ENCODE measurements around the gene GTF3C4.

The GTF3C4 gene

DNA sequence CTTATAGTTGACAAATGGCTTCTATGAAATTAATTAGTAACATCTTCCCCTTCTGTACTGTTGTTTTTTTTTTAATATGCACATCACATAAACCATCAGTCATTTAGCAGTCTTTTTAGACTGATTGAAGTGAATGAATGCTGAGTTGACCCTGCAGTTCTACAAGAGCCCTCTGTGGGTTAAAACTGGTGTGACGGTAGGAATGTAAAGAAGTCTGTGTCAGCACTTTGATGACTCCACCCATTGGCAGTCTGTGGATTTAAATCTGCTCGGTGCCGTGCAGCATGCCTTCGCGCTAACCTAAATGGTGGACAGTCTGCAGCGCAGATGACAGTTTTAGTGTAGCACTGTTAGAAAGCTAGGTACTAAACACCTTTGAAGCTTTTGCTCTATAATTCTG lies 3.1 kb downstream of the GTF3C4 start:
- peak; percentile 31 for DNase-seq
- H3K4me3 ChIP-seq (ENCODE audit: low read depth, low read length), result no peak overlapping the region

DNA sequence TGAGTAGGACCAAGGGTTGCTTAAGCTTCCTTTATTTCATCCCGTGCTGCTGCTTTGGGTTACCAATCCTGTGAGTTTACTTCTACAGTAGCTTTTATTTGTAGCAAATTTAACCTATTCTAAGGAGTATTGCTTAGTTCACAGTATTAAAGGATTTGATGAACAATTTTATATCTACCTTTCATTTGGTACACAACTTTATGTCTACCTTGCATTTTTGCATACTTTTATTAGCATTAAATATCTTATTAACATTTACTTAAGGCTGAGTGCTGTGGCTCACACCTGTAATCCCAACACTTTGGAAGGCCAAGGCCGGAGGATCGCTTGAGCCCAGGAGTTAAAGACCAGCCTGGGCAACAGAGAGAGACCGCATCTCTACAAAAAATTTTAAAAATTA lies 4.2 kb downstream of the GTF3C4 start:
- TF ChIP-seq, protein P1, sequence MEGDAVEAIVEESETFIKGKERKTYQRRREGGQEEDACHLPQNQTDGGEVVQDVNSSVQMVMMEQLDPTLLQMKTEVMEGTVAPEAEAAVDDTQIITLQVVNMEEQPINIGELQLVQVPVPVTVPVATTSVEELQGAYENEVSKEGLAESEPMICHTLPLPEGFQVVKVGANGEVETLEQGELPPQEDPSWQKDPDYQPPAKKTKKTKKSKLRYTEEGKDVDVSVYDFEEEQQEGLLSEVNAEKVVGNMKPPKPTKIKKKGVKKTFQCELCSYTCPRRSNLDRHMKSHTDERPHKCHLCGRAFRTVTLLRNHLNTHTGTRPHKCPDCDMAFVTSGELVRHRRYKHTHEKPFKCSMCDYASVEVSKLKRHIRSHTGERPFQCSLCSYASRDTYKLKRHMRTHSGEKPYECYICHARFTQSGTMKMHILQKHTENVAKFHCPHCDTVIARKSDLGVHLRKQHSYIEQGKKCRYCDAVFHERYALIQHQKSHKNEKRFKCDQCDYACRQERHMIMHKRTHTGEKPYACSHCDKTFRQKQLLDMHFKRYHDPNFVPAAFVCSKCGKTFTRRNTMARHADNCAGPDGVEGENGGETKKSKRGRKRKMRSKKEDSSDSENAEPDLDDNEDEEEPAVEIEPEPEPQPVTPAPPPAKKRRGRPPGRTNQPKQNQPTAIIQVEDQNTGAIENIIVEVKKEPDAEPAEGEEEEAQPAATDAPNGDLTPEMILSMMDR (IDR thresholded peaks at IDR 0.05; ENCODE audit: low read depth, low read length), result no peak
- H3K36me3 ChIP-seq, result peaks cover 57% of the 10 kb centered on the region
- H3K4me3 ChIP-seq (ENCODE audit: low read depth, low read length), result no peak overlapping the region
- H3K9me3 ChIP-seq (ENCODE audit: severe bottlenecking), result no peaks in the 10 kb centered on the region
- no peaks in the 10 kb centered on the region for H3K27me3 ChIP-seq (ENCODE audit: insufficient read depth, low read depth, severe bottlenecking)
- no peak overlapping the region for H3K27ac ChIP-seq
- no peak for DNase-seq

More for the DNA sequence above, 3.1 kb downstream of the GTF3C4 start:
- Histone ChIP-seq H3K36me3 (peaks cover 45% of the 10 kb centered on the region), H3K27me3 (ENCODE audit: insufficient read depth, low read depth, severe bottlenecking) (no peaks in the 10 kb centered on the region), H3K9me3 (ENCODE audit: severe bottlenecking) (no peaks in the 10 kb centered on the region), H3K27ac (no peak overlapping the region)
- TF ChIP-seq, protein P1 (IDR thresholded peaks at IDR 0.05; ENCODE audit: low read depth, low read length), result peak; percentile 34; the same call in 1 of the 2 replicates

DNA sequence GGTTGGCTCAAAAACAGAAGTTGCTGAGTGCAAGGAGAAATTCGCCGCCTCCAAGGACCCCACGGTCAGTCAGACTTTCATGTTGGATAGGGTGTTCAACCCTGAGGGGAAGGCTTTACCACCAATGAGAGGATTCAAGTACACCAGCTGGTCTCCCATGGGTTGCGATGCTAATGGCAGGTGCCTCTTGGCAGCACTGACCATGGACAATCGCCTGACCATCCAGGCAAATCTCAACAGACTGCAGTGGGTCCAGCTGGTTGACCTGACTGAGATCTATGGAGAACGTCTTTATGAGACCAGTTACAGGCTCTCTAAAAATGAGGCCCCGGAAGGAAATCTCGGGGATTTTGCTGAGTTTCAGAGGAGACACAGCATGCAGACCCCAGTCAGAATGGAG lies 7.7 kb downstream of the GTF3C4 start:
- Histone ChIP-seq H3K9me3 (ENCODE audit: severe bottlenecking) (no peaks in the 10 kb centered on the region), H3K27ac (no peak overlapping the region), H3K27me3 (ENCODE audit: insufficient read depth, low read depth, severe bottlenecking) (no peaks in the 10 kb centered on the region), H3K4me3 (ENCODE audit: low read depth, low read length) (no peak overlapping the region), H3K36me3 (peaks cover 65% of the 10 kb centered on the region)
- no peak for DNase-seq
- TF ChIP-seq, protein P1 (IDR thresholded peaks at IDR 0.05; ENCODE audit: low read depth, low read length), result no peak

DNA sequence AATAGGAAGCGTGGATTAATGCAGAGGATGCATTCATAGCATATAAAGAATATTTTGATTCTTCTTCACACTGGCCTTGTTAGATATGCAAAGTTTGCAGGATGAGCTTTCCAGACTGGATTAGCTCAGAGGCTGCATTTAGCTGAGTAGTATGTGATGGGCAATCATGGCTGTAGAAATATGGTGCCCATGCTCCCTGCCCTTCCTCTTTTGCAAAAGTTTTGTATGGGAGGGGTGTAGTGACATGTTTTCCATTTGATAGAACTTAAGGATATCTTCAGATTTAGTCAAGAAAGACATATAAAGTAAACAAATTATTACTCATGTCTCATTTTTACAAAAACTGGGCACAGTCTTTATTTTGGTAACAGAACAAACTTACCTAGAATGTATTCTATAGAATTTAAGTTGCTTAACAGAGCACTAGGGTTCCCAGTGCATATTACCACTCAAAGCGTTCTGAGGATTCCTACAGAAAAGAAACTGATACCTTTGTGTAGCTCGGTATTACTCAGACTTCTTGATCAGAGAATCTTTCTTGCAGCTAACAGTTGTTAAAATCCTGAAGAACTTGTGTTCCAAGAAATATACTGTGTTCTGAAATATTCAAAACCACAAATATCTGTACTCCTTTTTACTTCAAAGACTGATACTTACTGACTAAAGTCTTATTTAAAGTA lies 9.8 kb downstream of the GTF3C4 start:
- peaks cover 79% of the 10 kb centered on the region for H3K36me3 ChIP-seq
- TF ChIP-seq, protein P1 (IDR thresholded peaks at IDR 0.05; ENCODE audit: low read depth, low read length), result no peak

DNA sequence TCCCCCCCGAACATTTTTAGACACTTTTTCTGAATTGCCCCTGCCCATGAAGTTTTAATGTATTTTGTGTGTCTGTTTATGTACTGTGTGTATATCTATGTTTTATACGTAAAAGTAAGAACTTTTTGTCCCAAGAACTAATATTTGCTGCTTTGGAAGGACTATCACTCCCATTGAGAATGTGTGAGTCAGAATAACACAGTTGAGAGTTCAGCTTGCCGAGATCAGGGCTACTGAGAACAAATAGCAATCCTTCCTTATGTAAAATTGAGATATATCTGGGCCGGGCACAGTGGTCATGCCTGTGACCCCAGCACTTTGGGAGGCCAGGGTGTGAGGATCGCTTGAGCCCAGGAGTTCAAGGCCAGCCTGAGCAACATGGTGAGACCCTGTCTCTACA lies 11.3 kb downstream of the GTF3C4 start:
- TF ChIP-seq, protein P1 (IDR thresholded peaks at IDR 0.05; ENCODE audit: low read depth, low read length), result no peak
- no peak overlapping the region for H3K4me3 ChIP-seq (ENCODE audit: low read depth, low read length)
- DNase-seq, result no peak
- H3K27ac ChIP-seq, result no peak overlapping the region
- H3K36me3 ChIP-seq, result peaks cover 93% of the 10 kb centered on the region
- H3K27me3 ChIP-seq (ENCODE audit: insufficient read depth, low read depth, severe bottlenecking), result no peaks in the 10 kb centered on the region
- H3K9me3 ChIP-seq (ENCODE audit: severe bottlenecking), result no peaks in the 10 kb centered on the region

More for the DNA sequence above, 9.8 kb downstream of the GTF3C4 start:
- Histone ChIP-seq H3K9me3 (ENCODE audit: severe bottlenecking) (no peaks in the 10 kb centered on the region), H3K27ac (no peak overlapping the region), H3K4me3 (ENCODE audit: low read depth, low read length) (no peak overlapping the region), H3K27me3 (ENCODE audit: insufficient read depth, low read depth, severe bottlenecking) (no peaks in the 10 kb centered on the region)
- no peak for DNase-seq

DNA sequence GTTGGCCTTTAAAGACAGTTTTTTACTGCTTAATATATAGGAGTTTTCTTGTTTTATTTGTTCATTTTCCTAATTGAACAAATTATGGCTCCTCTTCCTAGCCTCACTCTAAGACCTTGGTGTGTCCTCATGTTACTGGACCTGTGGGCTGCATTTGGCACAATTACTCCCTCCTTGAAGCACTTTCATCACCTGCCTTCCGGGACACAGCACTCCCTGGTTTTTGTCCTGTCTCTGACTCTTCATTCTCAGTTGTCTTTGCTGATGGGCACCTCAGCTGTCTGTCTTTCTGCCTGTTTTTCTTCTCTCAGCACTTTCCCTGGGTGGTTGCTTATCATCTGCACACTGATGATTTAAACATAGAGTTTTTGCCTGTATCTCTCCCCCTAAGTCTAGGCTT lies 13.6 kb downstream of the GTF3C4 start:
- TF ChIP-seq, protein P1 (IDR thresholded peaks at IDR 0.05; ENCODE audit: low read depth, low read length), result no peak
- Histone ChIP-seq H3K9me3 (ENCODE audit: severe bottlenecking) (no peaks in the 10 kb centered on the region), H3K4me3 (ENCODE audit: low read depth, low read length) (no peak overlapping the region), H3K27me3 (ENCODE audit: insufficient read depth, low read depth, severe bottlenecking) (no peaks in the 10 kb centered on the region), H3K36me3 (peaks cover 94% of the 10 kb centered on the region), H3K27ac (no peak overlapping the region)
- DNase-seq, result no peak

All from WERI-Rb-1 (cell line).